Raji (cell line): ENCODE measurements around the gene LMLN.

Source experiments
- POLR2A ChIP-seq: IDR thresholded peaks from 2 replicates; pipeline ENCODE4 v1.6.1; 2011; ENCODE audit warnings: low read depth, low read length, control low read depth; ENCODE audit not compliant: insufficient read depth

The LMLN gene

GRCh38 chr3:198043119-198043518 is 83.1 kb downstream of the LMLN start:
- no peak for TF ChIP-seq POLR2A

- TF ChIP-seq POLR2A, result no peak
These were observed 86.3 kb downstream of the LMLN start for GRCh38 chr3:198046120-198046857.

GRCh38 chr3:198048445-198048844 is 88.4 kb downstream of the LMLN start:
- no peak for TF ChIP-seq POLR2A

- TF ChIP-seq POLR2A, result no peak
These were observed 91.8 kb downstream of the LMLN start for GRCh38 chr3:198051836-198052235.

- TF ChIP-seq POLR2A, result no peak
These were observed 101.4 kb downstream of the LMLN start for GRCh38 chr3:198061119-198062067.

GRCh38 chr3:198062068-198062465 is 102.0 kb downstream of the LMLN start:
- no peak for TF ChIP-seq POLR2A

- TF ChIP-seq POLR2A, result no peak
These were observed 104.4 kb downstream of the LMLN start for GRCh38 chr3:198064420-198064819.

- no peak for TF ChIP-seq POLR2A
These were observed 105.9 kb downstream of the LMLN start for GRCh38 chr3:198065897-198066296.

GRCh38 chr3:198067416-198067815 is 107.4 kb downstream of the LMLN start:
- TF ChIP-seq POLR2A, result no peak

GRCh38 chr3:198070871-198071270 is 110.9 kb downstream of the LMLN start:
- TF ChIP-seq POLR2A, result no peak

- no peak for TF ChIP-seq POLR2A
These were observed 111.7 kb downstream of the LMLN start for GRCh38 chr3:198071602-198072287.

- TF ChIP-seq POLR2A, result no peak
These were observed 116.8 kb downstream of the LMLN start for GRCh38 chr3:198076722-198077308.

- no peak for TF ChIP-seq POLR2A
These were observed 119.9 kb downstream of the LMLN start for GRCh38 chr3:198079771-198080520.
